AG04450 (cell line): ENCODE results near the gene SCART1. TPM values are rescaled to one million over a fixed set of nuclear protein-coding genes. Genes with fewer than 3 reads are reported as not detected.

Experiments used
- CTCF ChIA-PET: fragments of 300-600, 350-600 bp; formaldehyde crosslinking; extraction: SDS; loops from one replicate; lab custom pipeline; 2022; ENCODE audit warnings: antibody characterized with exemption, inconsistent platforms; lab: Charles Lee
- POLR2A ChIA-PET: fragments of 350-600 bp; formaldehyde crosslinking; extraction: SDS; loops from one replicate; lab custom pipeline; 2021; ENCODE audit warnings: antibody characterized with exemption, inconsistent platforms; lab: Yijun Ruan, JAX
- DNase-seq: peaks from one replicate; pipeline ENCODE4 v3.0.0-alpha.2; 2011; ENCODE audit warnings: low read depth, low spot score
- H3K27ac ChIP-seq: one replicate; pipeline ENCODE4 v1.5.1; 2012; ENCODE audit warnings: low read depth, low read length, control low read depth
- H3K27me3 ChIP-seq: one replicate; pipeline ENCODE4 v1.6.0; 2012; ENCODE audit warnings: low read length; ENCODE audit not compliant: control insufficient read depth, insufficient read depth
- H3K4me3 ChIP-seq: 2 replicates; pipeline ENCODE4 v1.5.1; 2011; ENCODE audit warnings: mild to moderate bottlenecking, low read depth, low read length, control low read depth
- H3K9me3 ChIP-seq: 2 replicates; pipeline ENCODE4 v1.5.1; 2012; ENCODE audit warnings: low read length; ENCODE audit not compliant: control insufficient read depth, insufficient read depth
- CTCF ChIP-seq: IDR thresholded peaks from 2 replicates; pipeline ENCODE4 v1.5.1; 2011; ENCODE audit warnings: low read depth, low read length, control low read depth, inconsistent platforms
- polyA plus RNA-seq: library from polyadenylated mRNA; depleted of rRNA; stranded (reverse); fragments of >200 nt; gene quantifications from 2 replicates; pipeline ENCODE4 v1.2.3, GENCODE V29; 2011

SCART1 gene
- polyA plus RNA-seq, 1 experiment, result 0.67 TPM

GRCh38 chr10:133461027-133461426, 7.3 kb downstream of the SCART1 start:
- POLR2A ChIA-PET, result no interaction called here

GRCh38 chr10:133461841-133462240, 8.1 kb downstream of the SCART1 start:
- CTCF ChIA-PET, result no interaction called here
- no peak for TF ChIP-seq CTCF
- Histone ChIP-seq H3K27ac (no peak overlapping the region), H3K27me3 (no peaks in the 10 kb centered on the region), H3K4me3 (no peak overlapping the region), H3K9me3 (peaks cover 26% of the 10 kb centered on the region)
- DNase-seq, result no peak
- POLR2A ChIA-PET, result no interaction called here

More at GRCh38 chr10:133461027-133461426, 7.3 kb downstream of the SCART1 start:
- no peak for DNase-seq
- Histone ChIP-seq H3K27ac (no peak overlapping the region), H3K9me3 (peaks cover 34% of the 10 kb centered on the region), H3K4me3 (no peak overlapping the region), H3K27me3 (no peaks in the 10 kb centered on the region)
- CTCF ChIA-PET, result no interaction called here
- no peak for TF ChIP-seq CTCF

GRCh38 chr10:133462512-133463305, 9.0 kb downstream of the SCART1 start:
- H3K27me3 ChIP-seq, result no peaks in the 10 kb centered on the region
- CTCF ChIA-PET, result no interaction called here
- no peak overlapping the region for H3K27ac ChIP-seq
- POLR2A ChIA-PET, result no interaction called here
- H3K9me3 ChIP-seq, result peaks cover 17% of the 10 kb centered on the region
- no peak for TF ChIP-seq CTCF
- no peak for DNase-seq
- H3K4me3 ChIP-seq, result no peak overlapping the region

- ChIA-PET POLR2A (no interaction called here), CTCF (no interaction called here)
- no peak for DNase-seq
- Histone ChIP-seq H3K9me3 (peaks cover under 1% of the 10 kb centered on the region; the same call in 1 of the 2 replicates), H3K4me3 (no peak overlapping the region), H3K27me3 (no peaks in the 10 kb centered on the region), H3K27ac (no peak overlapping the region)
- TF ChIP-seq CTCF, result no peak
Measured at GRCh38 chr10:133464582-133465031, 10.9 kb downstream of the SCART1 start.
